HG03159 (cell line): ENCODE results near the gene SORCS2.

Experiments
- ATAC-seq: cut with Tn5 transposase; IDR thresholded peaks from one replicate; pipeline ENCODE4 v1.9.1; 2021; ENCODE audit warnings: mild to moderate bottlenecking, moderate library complexity; ENCODE audit not compliant: unreplicated experiment

SORCS2 gene

DNA sequence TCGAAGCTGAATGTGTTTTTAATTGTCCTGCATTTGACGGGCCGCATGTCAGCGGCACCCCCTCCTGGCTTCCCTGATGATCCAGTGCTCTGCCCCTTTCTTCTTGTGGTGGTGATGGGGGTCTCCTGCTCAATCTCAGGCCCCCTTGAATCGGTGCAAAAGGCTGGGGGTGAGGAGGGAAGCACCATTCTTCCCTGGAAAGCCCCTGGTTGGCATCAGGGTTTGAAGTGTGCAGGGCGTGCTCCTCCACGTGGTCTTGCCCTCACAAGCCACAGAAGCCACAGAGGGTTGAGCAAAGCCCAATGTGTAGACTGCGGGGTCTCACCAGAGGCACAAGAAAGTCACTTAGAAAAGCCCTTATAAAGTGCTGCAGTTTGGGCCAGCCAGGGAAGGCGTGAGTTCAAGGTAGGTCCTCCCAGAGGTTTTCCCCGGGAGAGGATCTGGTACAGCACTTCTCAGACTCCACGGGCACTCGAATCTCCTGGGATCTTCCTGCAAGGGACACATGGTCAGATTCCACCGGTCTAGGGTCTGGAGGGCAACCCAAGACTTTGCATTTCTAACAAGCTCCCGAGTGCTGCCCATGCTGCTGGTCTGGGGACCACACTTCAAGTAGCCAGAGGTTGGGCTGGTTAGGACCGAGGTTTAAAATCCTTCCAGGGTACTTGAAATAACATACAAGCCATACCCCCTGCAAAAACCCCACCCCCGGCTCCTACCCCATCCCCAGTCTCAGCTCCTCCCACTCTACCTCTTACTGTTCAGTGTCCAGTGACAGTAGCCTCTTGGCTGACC is 207.3 kb downstream of the SORCS2 start:
- ATAC-seq = no peak

DNA sequence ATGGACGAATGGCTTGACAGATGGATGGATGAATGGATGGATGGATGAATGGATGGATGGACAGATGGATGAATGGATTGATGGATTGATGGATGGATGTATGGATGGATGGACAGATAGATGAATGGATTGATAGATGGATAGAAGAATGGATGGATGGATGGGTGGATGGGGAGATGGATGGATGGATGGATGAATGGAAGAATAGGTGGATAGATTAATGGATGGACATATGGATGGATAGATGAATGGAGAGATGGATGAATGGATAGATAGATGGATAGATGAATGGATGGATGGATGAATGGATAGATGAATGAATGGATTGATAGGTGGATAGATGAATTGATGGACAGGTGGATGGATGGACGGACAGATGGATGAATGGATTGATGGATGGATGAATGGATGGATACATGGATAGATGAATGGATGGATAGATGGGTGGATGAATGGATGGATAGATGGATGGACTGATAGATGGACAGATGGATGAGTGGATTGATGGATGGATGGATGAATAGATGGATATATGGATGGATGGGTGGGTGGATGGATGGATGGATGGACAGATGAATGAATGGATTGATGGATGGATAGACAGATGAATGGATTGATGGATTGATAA is 208.4 kb downstream of the SORCS2 start:
- ATAC-seq = no peak

DNA sequence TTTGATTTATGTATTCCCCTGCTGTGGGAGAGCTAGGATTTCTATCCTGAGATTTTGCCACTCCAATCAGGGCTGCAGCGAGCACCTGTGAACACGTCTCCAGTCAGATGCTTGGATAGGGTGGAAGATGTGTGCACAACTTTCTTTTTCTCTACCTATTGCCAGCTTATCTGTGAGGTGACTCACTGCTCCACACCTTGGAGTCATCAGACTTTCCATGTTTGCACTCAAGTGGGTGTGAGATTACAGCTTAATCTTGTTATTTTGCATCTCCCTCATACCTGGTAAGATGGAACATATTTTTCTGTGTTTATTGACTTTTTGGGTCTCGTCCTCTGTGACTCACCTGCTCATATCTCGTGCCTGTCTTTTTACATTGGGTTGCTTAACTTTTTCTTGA is 210.2 kb downstream of the SORCS2 start:
- no peak for ATAC-seq

DNA sequence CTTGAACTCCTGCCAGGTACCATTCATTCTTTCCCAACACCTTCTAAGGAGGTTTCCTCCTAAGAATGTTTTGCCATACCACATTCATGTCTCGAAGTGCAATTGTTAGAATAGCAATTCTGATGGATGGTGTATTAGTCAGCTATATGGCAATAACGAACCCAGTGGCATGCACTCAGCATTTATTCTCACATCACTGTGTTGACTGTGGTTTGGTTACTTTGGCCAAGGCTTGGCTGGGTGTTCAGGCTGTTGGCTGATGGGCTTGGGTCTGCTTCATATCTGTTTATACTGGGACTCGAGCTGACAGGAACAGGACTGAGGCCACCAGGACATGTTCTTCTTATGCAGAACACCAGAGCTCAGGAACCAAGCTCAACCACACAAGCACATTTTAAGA is 210.7 kb downstream of the SORCS2 start:
- no peak for ATAC-seq

DNA sequence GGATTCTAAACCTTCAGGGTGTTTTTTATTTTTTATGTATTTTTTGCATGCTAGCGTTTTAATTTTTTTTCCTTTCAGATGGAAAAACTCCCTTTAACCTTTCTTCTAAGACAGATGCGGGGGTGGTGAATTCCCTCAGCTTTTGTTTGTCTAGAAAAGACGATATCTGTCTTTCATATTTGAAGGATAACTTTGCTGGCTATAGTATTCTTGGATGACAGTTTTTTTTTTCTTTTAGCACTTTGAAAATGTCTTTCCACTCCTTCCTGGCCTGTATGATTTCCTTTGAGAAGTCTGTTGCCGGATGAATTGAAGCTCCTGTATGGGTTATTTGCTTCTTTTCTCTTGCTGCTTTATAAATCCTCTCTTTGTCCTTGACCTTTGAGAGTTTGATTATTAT is 215.8 kb downstream of the SORCS2 start:
- no peak for ATAC-seq

DNA sequence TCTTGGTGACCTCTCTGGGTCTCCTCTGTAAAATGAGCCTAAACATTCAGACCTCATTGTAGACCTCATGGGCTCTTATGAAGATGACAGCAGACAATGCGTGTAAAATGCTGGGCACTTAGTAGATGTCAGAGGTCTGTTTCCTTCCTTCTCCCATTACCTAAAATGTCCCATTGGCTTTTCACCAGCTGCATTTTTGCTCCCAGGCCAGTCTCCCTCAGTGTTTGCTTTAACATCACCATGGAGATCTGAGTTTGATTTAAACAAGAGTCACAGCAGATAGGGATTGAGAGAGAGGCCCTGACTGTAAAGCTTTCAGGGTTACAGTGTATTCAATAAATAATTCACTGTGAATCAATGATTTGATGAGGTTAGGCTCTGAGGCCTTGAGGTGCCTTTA is 218.1 kb downstream of the SORCS2 start:
- ATAC-seq = no peak

DNA sequence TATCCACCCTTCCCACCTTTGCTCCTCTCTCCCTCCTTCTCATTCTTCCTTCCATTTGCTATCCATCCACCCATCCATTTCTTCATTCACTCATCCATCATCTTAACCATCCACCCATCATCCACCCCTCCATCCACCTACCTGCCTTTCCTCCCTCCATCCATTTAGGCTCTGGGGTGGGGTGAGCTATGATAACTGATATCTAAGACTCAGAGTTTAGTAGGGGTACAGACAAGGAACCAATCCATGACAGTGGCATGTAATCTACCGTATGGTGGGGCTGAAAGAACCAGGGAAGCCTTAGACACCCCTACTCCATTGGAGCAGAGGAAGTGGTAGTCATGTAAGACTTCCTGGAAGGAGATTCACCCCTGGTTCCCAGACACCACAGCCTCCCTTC is 219.2 kb downstream of the SORCS2 start:
- ATAC-seq = no peak

DNA sequence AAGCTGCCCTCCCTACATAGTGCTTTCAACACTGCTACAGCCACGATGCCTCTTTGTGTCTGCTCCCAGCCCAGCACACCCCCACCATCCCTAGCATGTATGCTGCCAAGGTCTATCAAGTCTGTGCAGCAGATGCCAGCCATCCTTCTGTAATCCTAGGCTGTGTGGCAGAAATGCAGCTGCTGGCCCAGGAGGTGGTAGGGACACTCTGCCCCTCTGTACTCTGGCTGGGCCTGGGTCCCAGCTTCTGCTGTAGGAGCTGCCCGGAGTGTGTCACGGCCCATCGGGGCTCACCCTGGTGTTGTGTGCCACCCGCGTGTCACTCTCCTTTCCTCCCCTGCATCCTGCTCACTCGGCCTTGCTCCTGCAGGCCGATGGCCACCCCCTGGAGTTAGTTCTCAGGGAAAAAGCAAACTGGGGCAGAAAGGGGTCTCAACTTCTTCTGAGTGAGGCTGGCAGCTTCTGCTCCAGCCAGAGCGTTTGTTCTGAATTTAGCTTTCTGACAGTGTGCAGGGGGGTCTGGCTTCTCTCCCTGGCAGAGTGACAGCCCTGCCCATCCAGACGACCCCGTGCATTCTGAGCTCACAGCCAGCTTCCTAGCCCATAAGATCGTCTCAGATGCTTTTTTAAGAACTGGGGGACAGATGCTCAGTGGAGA is 219.7 kb downstream of the SORCS2 start:
- no peak for ATAC-seq

DNA sequence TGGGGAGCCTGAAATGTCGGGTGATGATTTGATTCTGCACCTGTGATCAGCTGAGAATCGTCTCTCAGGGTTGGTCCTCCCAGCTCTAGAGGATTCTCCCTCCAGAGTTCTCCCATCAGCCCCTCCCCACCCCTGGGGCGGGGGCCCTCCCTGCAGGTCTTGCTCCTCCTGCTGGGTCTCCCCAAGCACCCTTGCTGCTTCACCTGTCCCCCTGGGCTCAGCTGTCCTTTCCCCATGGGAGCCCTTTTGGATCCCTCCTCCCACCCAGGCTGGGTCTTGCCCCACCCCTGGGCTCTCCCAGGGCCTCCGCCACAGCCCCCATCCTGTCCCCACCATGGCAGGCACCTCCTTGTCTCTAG is 220.2 kb downstream of the SORCS2 start:
- no peak for ATAC-seq

DNA sequence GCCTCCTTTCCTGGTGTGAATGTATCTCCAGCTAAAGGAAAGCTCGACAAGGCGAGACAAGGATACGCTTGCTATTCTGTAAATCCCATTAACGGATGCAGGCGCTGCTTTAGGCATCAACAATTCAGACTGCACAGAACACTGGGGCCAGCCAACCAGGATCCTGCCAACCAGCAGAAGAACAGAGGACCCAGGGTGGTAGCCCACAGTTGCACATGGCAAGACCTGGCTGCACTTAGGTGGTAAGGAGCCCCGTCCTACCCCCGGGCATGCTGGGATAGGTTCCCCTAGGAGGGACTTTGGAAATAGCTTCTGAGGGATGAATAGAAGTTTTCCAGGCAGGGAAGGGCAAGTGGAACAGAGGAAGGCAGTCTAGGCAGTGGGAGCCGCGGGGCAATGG is 221.7 kb downstream of the SORCS2 start:
- ATAC-seq = no peak

DNA sequence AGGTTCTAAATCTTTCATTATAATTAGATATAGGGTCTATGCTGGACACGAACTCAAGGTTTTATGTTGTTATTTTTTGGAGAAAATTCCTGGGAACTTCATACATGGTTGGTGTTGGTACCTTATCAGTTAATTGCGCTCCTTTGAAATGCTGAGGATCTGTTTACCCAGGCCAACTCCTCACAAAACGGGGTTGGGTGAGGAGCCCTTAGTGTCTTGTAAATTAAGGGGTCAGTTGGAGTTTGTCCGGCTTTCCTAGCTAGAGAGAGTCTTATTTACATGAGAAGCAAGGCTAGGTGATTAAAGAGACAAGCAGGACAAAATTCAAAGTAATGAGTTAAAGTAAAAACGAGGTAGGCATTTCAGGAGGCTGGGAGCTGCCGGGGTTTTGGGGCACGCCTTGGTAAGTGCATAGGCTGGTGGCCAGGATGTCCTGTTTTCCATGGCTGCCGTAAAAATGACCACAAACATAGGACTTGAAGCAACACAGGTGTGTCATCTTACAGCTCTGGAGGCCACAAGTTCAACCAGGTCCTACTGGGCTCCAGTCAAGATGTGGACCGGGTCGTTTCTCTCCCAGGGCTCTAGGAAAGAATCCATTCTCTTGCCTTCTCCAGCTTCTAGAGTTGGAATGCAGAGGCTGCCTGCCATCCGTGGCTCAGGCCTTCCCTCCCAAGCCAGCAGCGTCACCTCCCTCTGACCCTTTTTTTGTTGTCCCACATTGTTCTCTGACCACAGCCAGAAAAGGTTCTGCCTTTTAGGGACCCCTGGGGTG is 222.6 kb downstream of the SORCS2 start:
- no peak for ATAC-seq

DNA sequence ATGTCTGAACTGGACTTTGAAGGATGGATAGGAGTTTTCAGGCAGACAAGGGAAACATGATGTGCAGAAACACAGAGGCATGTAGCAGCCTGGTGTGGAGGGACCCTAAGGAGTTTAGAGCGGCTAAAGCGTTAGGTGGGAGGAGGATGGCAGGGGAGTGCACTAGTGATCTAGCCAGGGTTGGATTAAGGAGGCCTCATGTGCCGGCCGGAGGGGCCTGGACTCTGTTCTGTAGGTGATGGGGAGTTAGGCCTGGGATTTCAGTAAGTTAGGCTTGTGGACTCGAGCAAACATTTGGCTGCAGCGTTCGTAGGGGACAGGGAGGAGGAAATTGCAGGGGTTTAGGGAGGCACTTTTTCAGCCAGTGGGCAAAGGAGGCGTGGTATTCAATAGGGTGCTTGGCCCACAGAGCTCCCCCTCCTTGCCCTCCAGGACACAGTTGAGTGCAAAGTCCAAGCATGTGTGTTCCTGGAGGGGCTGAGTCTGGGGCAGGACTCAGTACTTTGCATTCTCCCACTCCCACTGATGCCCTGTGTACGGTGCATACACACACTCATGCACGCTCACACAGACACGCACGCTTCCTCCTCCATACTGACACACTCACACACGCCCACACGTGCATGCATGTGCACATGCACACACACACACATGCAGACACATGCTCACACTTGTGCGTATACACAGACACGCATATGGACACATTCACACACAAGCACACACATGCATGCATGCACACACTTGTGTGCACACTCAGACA is 223.8 kb downstream of the SORCS2 start:
- no peak for ATAC-seq

DNA sequence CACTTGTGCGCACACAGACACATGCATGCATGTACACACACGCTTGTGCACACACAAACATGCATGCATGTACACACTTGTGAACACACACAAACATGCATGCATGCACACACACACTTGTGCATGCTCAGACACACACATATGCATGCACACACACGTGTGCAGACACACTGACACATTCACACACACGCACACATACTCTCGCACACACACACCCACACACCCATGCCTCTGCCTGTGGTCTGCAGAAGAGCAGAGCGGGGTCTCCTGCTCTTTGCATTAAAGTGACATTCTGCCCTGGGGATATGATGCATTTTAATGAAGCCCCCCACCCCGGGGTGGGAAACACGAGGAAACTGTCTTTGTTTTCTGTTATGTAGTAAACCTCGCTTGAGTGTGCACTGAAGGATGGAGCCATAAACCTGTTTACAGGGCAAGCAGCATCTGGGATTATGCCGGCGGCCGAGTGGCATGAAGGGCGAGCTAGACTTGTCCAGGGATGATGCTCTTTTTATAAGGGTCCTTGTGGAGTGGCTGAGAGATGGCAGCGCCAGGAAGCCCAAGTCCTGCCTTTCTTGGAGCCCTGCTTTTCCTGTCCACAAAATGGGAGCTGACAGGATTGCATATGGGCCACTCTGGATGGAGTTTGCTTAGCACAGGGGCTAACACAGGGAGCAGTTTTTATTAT is 224.6 kb downstream of the SORCS2 start:
- ATAC-seq = no peak

DNA sequence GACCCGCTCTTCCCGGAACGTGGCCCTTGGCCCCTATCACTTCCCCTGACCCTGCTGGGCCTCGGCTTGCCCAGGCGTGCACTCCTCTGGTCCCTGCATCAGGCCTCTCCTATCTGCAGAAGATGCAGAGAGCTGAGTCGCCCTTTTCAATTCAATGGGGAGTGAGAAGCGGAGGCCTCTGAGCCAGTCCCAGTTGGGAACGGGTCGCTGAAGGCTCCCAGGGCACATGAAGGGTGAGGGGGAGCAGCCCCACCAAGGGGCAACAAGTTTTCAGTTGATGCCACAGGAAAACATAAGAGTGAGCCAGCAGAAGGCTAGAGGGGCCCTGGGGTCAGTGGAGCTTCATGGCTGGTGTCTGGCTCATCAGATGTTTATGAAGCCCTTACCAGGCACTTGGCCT is 225.3 kb downstream of the SORCS2 start:
- ATAC-seq = no peak

DNA sequence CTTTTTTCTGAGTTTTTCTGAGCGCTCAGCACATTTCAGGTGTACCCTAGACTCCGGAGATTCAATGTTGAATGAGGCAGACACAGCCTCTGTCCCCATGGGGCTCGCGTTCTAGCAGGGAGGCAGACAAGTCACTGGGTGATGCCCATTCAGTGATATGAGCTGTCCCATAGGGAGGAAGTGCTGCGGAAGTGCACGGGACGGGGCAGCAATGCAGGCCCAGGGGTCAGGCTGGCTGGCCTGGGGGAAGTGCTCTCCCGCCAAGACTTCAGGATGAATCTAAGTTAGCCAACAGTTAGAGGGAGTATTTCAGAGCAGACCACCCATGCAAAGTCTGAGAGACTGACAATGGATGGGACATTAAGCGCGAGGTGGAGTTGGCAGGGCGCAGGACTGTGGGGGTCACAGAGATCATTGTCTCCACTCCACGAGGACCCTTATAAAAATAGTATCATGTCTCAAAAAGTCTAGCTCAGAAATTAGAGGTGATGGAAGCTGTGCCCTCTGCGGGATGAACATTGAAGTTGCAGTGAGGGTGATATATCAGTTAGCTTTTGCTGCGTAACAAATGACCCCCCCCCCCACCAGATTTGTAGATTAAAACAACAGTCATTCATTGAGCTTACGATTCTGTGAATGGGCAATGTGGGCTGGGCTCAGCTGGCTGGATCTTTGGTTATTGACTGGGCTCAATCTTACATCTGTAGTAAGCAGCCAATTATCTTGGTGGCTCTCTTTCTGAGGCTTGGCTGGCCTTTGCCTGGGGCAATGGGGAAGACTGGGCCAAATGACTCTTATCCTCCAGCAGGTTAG is 226.0 kb downstream of the SORCS2 start:
- no peak for ATAC-seq

DNA sequence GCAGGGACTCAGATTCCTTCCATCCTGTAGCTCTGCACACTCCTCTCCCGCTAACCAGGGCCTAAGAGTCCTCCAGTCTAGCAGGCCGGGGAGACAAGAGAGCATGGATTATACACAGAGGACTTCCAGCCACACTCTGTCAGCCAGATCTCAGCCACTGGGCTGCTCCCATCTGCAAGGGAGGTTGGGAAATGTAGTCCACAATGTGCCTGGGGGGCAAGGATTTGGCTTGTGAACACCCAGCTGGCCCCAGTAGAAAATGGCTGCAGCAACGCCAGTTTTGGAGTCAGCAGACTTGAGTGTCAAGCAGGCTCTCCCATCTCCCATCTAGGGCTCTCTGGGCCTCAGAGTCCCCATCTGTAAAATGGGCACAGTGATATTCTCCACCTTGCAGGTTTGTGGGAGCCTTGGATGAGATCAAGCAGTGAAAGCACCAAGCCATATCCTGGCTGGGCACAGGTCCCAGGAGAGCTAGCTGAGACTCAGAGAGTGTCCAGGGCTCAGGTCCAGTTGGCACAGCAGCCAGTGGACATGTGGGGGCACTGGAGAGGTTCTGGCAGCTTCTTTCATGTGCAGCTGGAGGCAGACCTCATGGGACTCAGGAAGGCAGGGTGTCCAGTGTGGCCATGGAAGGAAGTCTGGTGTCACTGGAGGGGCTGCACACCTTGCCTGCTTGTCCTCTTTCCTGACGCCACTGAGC is 227.8 kb downstream of the SORCS2 start:
- ATAC-seq = no peak

DNA sequence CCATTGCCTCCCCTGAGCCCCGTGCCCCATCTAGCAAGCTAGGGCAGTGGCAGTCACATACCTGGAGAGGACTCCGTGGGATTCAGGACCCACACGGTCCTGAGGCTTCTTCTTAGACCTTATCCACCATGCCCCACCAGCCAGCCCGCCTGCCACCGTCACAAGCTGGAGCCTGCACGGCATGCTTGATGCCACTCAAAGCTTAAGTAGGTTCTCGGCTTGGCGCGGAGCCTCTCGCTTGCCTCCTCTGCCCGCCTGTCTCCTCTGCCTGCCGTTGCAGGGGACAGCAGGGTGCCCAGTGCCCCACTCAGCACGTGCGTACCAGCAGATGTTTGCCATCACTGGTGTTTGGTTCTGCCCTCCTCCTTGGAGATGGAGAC is 228.3 kb downstream of the SORCS2 start:
- ATAC-seq = no peak

DNA sequence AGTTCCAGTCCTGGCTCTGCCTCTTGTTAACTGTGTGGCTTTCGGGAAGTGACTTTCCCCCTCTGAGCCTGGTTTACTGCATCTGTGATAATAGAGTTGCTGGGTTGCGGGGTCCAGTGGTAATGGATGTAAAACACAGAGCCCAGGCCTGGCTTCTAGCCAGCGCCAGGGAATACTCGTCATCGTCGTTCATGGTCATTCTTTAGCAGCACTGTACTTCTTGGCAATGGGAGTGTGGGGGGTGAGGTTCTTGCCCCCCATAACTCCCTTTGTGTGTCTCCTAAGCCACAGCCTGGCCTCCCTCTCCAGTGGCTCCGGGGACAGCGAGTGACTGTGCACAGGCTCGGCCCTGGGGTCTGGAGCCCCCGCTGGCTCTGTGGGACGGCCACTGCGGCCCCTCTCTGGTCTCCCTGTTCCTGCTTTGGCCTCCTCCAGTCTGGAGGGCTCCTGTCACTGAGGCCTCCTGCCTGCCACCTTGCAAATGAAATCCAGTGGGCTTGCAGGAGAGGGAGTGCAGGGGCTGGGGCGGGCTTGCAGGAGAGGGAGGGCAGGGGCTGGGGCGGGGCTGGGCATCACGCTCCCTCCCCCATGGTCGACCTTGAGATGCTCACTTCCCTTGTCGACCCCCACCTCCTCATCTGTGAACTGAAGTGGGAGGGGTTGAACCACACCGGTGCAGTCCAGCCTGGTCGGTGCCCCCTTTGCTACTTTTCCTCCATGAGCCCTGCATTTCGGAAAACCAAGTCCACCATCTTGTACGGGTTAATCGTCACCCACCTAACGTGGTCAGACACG is 229.2 kb downstream of the SORCS2 start:
- no peak for ATAC-seq
